HG03565 (cell line): ENCODE measurements around the gene ZEB1.
"Not testable (repeated sequence)": the region's sequence is repeated elsewhere in the genome, so short reads cannot be mapped to it uniquely, and the experiment has no call there.

Experiments used
- ATAC-seq: cut with Tn5 transposase; IDR thresholded peaks from one replicate; pipeline ENCODE4 v1.9.1; 2021; ENCODE audit warnings: mild to moderate bottlenecking, moderate library complexity; ENCODE audit not compliant: unreplicated experiment

The ZEB1 gene

DNA sequence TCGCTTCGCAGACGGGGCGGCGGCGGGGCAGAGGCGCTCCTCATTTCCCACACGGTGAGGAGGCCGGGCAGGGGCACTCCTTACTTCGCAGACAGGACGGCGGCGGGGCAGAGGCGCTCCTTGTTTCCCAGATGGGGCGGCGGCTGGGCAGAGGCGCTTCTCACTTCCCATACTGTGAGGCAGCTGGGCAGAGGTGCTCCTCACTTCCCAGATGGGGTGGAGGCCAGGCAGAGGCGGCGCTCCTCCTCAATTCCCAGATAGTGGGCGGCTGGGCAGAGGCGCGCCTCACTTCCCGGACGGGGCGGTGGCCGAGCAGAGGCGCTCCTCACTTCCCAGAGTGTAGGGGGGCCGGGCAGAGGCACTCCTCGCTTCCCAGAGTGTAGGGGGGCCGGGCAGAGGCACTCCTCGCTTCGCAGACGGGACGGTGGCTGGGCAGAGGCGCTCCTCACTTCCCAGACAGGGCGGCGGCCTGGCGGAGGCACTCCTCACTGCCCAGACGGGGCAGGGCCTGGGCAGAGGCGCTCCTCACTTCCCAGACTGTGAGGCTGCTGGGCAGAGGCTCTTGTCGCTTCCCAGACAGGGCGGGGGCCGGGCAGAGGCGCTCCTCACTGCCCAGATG is 43.1 kb downstream of the ZEB1 start:
- ATAC-seq, result no peak

DNA sequence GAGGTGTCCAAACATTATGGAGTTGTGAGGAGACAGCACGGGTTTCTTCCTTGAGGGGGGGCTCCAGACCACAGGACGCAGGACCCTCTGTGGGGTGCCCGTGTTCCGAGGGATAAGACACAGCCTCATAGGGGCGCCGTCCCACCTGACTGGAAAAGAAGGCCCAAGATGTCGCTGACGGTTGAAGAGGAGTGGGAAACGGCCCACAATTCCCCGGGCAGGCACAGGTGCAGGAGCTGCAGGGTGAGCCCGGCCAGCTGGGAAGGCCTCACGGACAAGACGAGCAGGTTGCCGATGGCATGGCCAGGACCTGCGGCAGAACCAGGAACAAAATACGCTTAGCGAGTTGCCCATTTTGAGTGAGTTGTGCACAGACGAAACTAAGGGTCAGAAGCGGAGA is 44.7 kb downstream of the ZEB1 start:
- ATAC-seq, result not testable (repeated sequence)

DNA sequence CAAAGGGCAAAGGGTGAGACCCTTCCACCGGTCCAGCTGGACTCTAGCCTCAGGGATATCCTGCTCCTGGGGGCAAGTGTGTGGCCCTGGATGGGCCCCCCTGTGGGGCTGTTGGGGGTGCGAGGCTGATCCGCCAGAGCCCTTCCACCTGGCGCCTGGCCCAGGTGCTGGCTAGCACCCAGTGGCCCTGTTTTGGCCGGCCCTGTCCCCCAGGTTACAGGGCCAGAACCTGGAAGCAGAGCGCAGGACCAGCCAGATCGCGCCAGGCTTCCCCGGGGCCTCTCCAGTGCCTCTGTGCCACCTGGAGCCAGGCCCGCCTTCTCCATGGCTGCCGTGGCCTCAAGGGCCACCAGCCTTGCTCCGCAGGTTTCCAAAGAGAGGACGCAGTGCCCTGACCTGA is 45.2 kb downstream of the ZEB1 start:
- not testable (repeated sequence) for ATAC-seq

DNA sequence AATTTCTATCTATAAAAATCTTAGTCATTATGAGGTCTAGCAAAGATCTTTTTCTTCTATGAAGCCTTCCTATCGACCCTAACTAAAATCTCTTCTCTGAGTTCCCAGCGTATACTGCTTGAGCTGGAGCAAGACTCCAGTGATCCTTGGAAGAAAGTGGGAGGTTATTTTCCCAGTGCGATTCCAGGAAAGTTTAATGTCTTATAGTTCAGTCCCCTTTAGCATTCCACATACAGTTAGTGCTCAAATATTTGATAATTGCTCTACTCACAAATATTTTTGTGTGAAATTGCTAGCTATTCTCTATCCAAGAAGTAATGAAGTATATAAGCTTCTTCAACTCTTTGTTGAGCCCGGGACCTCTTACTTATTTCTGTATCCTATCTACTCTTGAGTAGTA is 47.7 kb downstream of the ZEB1 start:
- ATAC-seq, result no peak

DNA sequence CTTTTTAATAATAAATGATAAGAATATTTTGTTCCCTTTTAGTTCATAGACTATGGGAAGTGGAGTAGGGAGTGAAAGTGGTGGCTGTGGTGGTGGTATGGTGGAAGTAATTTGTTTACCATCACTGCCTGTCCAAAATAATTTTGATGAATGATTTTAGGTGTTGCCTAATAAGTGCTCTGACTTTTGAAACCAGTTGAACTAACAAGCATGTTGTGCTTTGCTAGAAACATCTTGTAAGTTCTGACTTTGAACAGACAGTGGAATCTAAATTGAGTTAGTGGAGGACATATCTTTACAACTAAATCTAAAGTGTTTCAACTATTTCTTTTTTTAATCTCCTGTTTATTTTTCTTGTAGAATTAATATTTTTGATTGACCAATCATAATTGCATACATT is 49.7 kb downstream of the ZEB1 start:
- ATAC-seq, result no peak

DNA sequence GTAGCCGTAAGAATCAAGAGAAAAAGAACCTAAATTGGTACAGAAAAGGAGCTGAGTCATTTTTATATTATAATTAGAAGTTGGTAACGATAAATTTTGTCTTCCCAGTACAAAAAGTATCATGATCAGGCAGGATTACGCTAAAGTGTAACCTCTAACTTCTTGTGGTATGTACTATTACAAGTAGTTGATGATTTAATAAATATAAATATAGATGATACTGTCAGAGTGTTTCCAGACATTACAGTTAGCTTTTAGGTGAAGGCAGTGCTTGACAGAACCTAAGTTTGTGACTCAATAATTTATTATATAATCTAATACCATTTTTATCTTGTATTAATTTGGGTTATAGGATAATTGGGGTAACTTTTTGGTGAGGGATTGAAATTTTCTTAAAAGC is 53.4 kb downstream of the ZEB1 start:
- ATAC-seq, result no peak

DNA sequence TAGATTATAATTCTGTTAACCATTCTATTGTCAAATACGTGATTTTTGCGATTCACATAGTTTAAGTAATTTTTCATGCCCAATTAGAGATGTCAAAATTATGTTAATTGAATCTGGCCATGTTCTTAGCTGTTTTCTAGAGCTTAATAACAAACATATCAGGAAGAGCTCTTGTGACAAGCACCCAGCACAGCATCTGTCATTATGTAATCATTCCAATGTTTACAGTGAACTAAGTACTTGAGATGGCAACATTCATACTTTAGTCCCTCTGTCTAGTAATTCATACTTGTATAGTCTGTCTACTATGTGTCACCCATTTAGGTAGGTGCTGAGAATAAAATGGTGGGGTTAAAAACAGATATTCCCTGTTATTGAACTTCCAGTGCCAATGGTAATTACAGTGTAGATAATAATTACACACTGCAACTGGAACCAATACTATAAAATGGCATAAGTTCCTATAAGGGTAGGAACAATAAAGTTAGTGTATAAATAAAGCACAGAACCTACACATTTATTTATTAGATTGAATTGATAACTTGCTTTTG is 55.2 kb downstream of the ZEB1 start:
- no peak for ATAC-seq

DNA sequence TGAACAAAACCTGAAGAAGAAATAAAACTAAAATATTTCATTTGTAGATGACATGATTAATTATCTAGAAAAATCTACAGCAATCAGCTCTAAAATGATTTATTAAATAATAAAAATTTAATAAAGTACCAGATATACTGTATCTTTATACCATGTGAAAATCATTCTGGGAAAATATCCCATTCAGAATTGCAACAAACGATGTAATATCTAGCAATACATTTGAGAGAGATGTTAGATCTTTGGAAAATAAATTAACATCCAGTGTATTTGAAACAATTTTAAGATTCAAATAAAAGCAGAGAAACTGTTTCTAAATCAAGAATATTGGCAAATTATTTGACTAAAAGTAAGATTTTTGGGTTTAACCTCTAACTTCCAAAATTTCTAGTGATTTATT is 62.2 kb downstream of the ZEB1 start:
- ATAC-seq, result no peak

DNA sequence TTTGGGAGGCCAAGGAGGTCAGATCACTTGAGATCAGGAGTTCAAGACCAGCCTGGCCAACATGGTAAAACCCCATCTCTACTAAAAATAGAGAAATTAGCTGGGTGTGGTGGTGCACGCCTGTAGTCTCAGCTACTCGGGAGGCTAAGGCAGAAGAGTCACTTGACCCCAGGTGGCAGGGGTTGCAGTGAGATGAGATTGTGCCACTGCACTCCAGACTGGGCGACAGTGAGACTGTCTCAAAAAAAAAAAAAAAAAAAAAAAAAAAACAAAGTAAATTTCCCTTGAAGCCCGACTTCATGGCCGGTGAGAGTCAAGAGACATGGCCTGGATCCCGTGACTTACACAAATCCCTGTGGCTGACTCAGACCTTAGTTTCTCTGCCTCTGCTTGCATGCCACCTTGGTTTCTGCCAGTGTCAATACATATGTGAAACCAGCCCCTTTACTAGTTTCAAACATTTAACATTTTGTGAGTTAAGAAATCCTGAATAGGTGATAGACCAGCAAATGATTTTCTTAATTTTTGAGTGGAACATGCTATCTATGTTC is 62.8 kb downstream of the ZEB1 start:
- no peak for ATAC-seq

DNA sequence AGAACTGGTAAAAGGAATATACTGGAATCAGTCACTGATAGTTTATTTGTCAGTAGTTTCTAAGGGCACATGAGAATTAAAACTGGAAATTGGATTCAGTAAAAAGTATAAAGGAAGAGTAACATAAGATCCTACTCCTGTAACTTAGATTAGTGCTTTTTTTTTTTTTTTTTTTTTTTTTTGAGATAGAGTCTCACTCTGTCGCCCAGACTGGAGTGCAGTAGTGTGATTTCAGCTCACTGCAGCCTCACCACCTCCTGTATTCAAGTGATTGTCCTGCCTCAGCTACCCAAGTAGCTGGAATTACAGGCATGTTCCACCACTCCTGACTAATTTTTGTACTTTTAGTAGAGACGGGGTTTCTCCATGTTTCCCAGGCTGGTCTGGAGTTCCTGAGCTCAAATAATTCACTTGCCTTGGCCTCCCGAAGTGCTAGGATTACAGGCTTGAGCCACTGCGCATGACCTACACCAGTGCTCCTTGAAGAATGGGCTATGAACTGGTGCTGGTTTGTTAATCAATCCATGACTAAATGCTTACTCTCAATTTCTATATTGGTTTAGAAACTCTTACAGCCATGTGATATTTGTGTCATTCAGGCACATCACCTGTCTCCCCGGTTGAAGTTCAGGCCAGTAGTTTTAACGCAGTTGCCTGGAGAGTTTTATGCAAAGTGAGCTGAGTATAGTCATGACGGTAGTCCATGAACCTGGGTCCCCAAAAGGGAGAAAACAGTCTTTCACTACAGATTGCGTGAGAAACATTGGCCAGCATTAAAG is 65.0 kb downstream of the ZEB1 start:
- ATAC-seq, result peak; percentile 96

DNA sequence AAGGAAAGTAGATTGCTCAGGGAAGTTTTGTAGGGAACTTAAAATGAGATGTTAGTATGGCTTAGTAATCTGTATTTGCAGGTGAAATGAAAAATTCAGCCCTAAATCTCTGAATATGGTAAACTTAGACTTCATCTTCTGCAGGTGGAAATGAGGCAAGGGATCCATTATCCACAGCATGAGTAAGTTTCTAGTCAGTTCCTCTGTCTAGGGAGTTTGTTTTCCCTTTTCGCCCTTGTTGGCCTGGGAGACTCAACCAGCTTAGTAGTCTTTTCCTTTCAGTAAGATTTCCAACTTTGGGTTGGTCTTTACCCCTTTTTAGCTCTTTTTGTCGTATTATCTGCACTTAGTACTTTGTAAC is 65.6 kb downstream of the ZEB1 start:
- peak; percentile 17 for ATAC-seq

DNA sequence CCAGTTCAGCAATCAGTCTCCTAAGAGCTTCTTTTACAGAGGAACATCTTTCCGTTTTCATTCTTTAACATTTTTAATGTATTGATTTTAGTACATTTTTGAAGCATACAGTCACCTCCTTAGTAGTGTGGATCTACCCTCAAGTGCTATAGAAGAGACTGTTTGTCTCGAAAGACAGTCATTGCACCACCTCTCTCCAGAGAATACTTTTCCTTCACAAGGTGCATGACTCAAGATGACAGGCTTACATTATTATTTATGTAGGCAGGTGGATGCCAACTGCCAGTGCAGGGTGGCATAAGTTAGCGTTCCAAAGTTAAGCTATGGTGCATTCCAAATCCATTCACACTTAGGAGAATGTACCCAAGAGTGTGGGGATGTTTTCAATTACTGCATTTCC is 71.8 kb downstream of the ZEB1 start:
- ATAC-seq, result no peak

DNA sequence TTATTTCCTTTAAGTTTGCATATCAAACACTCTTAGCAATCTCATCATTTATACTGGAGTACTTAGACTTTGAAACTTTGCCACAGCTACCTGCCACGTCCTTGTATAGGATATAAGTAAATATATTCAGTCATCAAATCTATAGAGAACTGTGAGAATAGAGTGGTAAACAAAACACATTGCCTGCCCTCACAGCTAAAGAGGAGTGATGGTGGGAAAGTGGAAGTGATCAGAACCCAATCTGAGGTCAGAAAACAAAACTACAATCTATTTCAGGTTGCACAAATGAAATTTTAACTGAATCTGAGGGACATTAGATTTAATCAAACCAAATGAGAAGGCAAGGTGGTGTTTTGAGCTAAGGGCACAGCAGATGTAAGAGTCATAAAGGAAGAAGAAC is 74.8 kb downstream of the ZEB1 start:
- ATAC-seq, result peak; percentile 57

DNA sequence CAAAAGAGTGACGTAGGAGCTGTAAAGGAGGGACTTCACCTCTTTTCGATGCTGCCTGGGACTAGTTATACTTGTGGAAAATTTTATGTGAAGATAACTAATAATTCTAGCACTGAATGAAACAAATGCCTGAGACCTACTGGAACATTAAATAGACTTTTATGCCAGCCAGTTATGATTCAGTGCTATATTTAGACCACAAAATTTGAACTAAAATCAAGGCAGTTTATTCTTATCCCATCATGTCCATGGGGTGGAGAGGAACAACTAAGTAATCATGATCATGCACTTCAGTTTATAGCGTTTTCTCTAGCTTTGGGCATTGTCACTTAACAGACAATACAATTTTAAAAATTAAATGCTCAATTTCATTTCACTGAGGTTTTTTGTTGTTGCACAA is 76.7 kb downstream of the ZEB1 start:
- ATAC-seq, result no peak

DNA sequence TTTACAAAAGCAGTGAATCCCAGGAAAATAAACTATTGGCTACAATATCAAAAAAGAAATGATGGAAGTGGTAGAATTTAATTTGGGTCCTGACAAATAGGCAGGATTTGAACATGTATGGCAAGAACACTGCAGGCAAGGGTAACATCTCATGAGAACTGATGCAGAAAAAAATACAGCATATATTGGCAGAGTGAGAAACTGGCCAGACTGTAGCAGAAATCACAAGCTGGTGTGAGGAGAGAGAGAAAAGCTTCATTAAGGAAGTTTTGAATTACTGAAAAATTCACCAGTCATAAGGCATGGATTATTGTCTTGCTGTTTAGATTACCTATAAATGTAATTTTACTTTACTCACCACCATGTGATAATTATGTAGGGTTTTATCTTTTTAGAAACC is 77.4 kb downstream of the ZEB1 start:
- no peak for ATAC-seq

DNA sequence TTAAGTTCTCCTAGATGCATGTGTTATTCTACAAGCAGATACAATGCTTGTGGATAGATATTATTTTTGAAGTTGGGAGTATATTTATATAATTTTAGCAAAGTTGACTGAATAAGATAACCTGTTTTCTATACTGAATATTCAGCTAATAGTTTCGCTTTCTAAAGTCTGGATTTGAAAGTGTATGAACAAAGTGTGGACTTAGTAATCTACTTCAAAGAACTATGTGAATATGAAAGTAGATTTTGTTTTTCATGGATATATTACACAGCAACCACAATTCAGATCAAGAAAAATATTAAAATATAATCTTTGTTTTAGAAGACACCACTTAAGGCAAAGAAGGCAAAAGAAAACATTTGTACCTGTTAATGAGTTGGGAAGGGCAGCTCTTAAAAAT is 78.8 kb downstream of the ZEB1 start:
- no peak for ATAC-seq

DNA sequence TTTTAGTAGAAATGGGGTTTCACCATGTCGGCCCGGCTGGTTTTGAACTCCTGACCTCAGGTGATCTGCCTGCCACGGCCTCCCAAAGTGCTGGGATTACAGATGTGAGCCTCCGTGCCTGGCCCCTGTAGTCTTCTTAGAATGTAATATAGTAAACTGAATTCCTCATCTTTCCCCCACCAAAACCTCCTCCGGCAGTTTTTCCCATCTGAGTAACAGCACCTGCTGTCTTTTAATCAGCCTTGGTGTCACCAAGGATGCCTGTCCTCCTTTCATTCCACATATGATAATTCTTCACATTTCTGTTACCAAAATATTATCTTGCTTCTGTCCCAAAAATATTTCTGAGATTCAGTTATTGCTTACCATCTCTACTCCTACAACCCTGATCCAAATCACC is 80.2 kb downstream of the ZEB1 start:
- ATAC-seq, result no peak

DNA sequence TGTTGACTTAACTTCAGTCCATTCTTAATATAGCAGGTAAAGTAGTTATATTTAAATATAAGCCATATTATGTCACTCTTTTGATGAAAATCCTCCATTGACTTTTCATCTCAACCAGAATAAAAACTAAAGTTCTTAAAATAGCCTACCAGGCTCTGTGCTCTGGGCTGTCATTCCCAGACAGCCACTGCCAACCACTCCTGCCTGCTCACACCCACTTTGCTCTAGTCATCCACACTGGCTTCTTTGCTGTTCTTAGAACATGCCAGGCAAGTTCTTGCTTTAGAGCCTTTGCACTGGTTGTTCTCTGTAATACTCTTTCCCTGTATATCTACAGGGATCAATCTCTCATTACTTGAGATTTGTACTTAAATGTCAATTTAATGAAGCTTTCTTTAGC is 80.6 kb downstream of the ZEB1 start:
- ATAC-seq, result no peak

DNA sequence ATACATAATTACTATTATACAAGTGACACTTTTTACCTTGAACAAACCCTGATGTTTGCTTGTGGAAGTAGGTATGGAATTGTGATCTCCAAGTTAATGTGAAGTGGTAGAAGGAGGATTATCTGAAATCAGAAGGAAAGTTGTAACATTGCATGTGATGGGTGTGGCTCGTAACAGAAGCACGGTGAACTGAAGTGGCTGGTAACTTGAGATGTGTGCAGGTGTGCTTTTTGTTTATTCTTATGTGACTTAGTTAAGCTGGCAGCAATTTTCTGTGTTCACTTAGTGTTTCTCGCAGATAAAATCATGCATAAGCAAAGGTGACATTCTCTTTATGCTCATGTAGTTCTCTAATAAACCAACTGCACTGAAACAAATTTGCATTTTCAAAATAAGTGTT is 82.3 kb downstream of the ZEB1 start:
- no peak for ATAC-seq

DNA sequence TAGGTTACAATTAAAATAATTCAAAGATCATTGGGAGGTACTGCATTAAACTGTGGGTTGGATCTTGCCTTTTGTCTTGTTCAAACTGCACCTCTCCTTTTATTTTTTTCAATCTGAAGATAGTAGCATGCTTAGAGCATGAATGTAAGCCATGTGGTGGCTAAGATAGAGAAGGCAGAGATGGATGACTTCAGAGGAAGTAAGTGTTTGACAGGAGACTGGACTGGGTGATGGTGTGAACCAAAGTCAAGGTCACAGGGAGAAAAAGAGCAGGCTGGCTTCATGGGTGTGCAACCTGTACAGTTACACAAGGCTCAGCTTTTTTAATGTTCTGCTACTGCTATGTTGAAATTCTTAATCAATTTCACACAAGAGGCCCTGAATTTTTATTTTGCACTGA is 85.6 kb downstream of the ZEB1 start:
- ATAC-seq, result no peak

DNA sequence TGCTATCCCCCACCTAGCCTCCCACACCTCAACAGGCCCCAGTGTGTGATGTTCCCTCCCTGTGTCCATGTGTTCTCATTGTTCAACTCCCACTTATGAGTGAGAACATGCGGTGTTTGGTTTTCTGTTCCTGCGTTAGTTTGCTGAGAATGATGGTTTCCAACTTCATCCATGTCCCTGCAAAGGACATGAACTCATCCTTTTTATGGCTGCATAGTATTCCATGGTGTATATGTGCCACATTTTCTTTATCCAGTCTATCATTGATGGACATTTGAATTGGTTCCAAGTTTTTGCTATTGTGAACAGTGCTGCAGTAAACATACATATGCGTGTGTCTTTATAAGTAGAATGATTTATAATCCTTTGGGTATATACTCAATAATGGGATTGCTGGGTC is 86.8 kb downstream of the ZEB1 start:
- ATAC-seq, result not testable (repeated sequence)

DNA sequence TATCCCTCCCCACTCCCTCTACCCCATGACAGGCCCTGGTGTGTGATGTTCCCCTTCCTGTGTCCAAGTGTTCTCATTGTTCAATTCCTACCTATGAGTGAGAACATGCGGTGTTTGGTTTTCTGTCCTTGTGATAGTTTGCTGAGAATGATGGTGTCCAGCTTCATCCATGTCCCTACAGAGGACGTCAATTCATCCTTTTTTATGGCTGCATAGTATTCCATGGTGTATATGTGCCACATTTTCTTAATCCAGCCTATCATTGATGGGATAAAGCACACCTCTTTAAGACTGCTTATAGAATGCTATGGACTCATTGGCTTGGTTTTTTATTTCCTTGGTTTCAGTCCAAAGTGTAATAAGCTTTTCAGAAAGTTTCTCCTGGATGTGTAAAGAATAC is 93.4 kb downstream of the ZEB1 start:
- ATAC-seq, result not testable (repeated sequence)
